Measurements from ENCODE around the gene BDKRB2. TPM values are rescaled to one million over a fixed set of nuclear protein-coding genes. Genes with fewer than 3 reads are reported as not detected.

Gene BDKRB2
- polyA plus RNA-seq, 1 donor from 2014 or later, result not detected

GRCh38 chr14:96229315-96229714 lies 24.7 kb downstream of the BDKRB2 start:
- H3K4me2 ChIP-seq (ENCODE audit: low read length), result no peak overlapping the region
- no peak overlapping the region for H3K4me3 ChIP-seq (ENCODE audit: low read length)
- H2AFZ ChIP-seq (ENCODE audit: low read depth, low read length), result no peak overlapping the region
- H3F3A ChIP-seq (ENCODE audit: insufficient read depth, low read length, poor library complexity, severe bottlenecking), result no peaks in the 10 kb centered on the region
- H3K9me2 ChIP-seq (ENCODE audit: insufficient read depth, low read length), result no peaks in the 10 kb centered on the region
- H4K20me1 ChIP-seq (ENCODE audit: insufficient read depth), result no peaks in the 10 kb centered on the region
- no peaks in the 10 kb centered on the region for H3K9me3 ChIP-seq (ENCODE audit: low read length)
- TF ChIP-seq CTCF (IDR thresholded peaks at IDR 0.05; ENCODE audit: poor library complexity, severe bottlenecking) (no peak), MXI1 (conservative IDR thresholded peaks at IDR 0.05; ENCODE audit: poor library complexity, severe bottlenecking) (no peak), RAD21 (conservative IDR thresholded peaks at IDR 0.05) (no peak), EZH2 (IDR thresholded peaks at IDR 0.05; ENCODE audit: borderline replicate concordance, insufficient read depth, low read length, poor library complexity, severe bottlenecking) (no peak), TAF1 (IDR thresholded peaks at IDR 0.05; ENCODE audit: low read depth) (no peak), EP300 (conservative IDR thresholded peaks at IDR 0.05; ENCODE audit: poor library complexity, severe bottlenecking) (no peak), SMC3 (conservative IDR thresholded peaks at IDR 0.05; ENCODE audit: poor library complexity) (no peak), POLR2AphosphoS5 (IDR thresholded peaks at IDR 0.05) (no peak)
- TF ChIP-seq, protein P1, sequence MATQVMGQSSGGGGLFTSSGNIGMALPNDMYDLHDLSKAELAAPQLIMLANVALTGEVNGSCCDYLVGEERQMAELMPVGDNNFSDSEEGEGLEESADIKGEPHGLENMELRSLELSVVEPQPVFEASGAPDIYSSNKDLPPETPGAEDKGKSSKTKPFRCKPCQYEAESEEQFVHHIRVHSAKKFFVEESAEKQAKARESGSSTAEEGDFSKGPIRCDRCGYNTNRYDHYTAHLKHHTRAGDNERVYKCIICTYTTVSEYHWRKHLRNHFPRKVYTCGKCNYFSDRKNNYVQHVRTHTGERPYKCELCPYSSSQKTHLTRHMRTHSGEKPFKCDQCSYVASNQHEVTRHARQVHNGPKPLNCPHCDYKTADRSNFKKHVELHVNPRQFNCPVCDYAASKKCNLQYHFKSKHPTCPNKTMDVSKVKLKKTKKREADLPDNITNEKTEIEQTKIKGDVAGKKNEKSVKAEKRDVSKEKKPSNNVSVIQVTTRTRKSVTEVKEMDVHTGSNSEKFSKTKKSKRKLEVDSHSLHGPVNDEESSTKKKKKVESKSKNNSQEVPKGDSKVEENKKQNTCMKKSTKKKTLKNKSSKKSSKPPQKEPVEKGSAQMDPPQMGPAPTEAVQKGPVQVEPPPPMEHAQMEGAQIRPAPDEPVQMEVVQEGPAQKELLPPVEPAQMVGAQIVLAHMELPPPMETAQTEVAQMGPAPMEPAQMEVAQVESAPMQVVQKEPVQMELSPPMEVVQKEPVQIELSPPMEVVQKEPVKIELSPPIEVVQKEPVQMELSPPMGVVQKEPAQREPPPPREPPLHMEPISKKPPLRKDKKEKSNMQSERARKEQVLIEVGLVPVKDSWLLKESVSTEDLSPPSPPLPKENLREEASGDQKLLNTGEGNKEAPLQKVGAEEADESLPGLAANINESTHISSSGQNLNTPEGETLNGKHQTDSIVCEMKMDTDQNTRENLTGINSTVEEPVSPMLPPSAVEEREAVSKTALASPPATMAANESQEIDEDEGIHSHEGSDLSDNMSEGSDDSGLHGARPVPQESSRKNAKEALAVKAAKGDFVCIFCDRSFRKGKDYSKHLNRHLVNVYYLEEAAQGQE (IDR thresholded peaks at IDR 0.05; ENCODE audit: borderline replicate concordance), result no peak
- H3K9ac ChIP-seq (ENCODE audit: low read length), result no peak overlapping the region
- no peaks in the 10 kb centered on the region for H3K27me3 ChIP-seq (ENCODE audit: insufficient read depth, low read depth, low read length)
- no peak overlapping the region for H3K27ac ChIP-seq (ENCODE audit: low read length)
- no peaks in the 10 kb centered on the region for H3K36me3 ChIP-seq (ENCODE audit: insufficient read depth, low read length)
- no peaks in the 10 kb centered on the region for H3K79me2 ChIP-seq (replicated peaks; ENCODE audit: insufficient read depth, low read length)

DNA sequence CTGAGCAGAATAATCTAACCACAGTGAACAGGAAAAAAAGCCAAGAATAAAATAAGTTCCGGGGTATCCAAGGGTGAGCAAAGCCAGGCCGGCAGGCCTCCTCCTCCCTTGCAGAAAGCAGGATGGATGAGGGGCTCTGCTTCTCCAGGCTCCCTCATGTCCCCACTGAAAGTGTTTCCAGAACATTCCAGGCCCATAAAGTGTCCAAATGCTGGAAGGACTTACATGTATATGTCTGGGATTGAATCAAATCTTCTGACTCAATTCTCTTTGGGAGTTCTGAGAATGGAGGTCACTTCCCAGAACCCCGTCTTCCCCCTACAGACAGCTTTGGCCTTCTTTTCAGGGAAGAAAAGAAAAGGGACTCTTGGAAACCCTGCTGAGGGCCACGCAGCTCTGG lies 26.4 kb downstream of the BDKRB2 start:
- Histone ChIP-seq H3F3A (ENCODE audit: insufficient read depth, low read length, poor library complexity, severe bottlenecking) (no peaks in the 10 kb centered on the region), H3K4me2 (ENCODE audit: low read length) (no peak overlapping the region), H3K9me3 (ENCODE audit: low read length) (no peaks in the 10 kb centered on the region), H4K20me1 (ENCODE audit: insufficient read depth) (no peaks in the 10 kb centered on the region), H3K4me3 (ENCODE audit: low read length) (no peak overlapping the region), H3K27me3 (ENCODE audit: insufficient read depth, low read depth, low read length) (no peaks in the 10 kb centered on the region), H2AFZ (ENCODE audit: low read depth, low read length) (no peak overlapping the region), H3K36me3 (ENCODE audit: insufficient read depth, low read length) (no peaks in the 10 kb centered on the region), H3K9me2 (ENCODE audit: insufficient read depth, low read length) (no peaks in the 10 kb centered on the region), H3K9ac (ENCODE audit: low read length) (no peak overlapping the region), H3K27ac (ENCODE audit: low read length) (no peak overlapping the region), H3K79me2 (replicated peaks; ENCODE audit: insufficient read depth, low read length) (no peaks in the 10 kb centered on the region)
- TF ChIP-seq EZH2 (IDR thresholded peaks at IDR 0.05; ENCODE audit: borderline replicate concordance, insufficient read depth, low read length, poor library complexity, severe bottlenecking) (no peak), EP300 (conservative IDR thresholded peaks at IDR 0.05; ENCODE audit: poor library complexity, severe bottlenecking) (no peak), SMC3 (conservative IDR thresholded peaks at IDR 0.05; ENCODE audit: poor library complexity) (no peak), MXI1 (conservative IDR thresholded peaks at IDR 0.05; ENCODE audit: poor library complexity, severe bottlenecking) (no peak), TAF1 (IDR thresholded peaks at IDR 0.05; ENCODE audit: low read depth) (no peak), CTCF (IDR thresholded peaks at IDR 0.05; ENCODE audit: poor library complexity, severe bottlenecking) (no peak), RAD21 (conservative IDR thresholded peaks at IDR 0.05) (no peak), POLR2AphosphoS5 (IDR thresholded peaks at IDR 0.05) (no peak)
- TF ChIP-seq, protein P1 (IDR thresholded peaks at IDR 0.05; ENCODE audit: borderline replicate concordance), result no peak
